Measurements from ENCODE around the gene DNAJB8.

DNAJB8 gene

GRCh38 chr3:128432301-128432970 is 34.3 kb downstream of the DNAJB8 start:
- Histone ChIP-seq H3K4me2 (ENCODE audit: low read length) (no peak overlapping the region), H3K79me2 (ENCODE audit: control insufficient read depth, low read length) (no peaks in the 10 kb centered on the region), H3K36me3 (ENCODE audit: control insufficient read depth, low read length) (no peaks in the 10 kb centered on the region), H3K4me3 (ENCODE audit: low read length) (no peak overlapping the region), H3F3A (ENCODE audit: control insufficient read depth, insufficient read depth) (no peaks in the 10 kb centered on the region), H3K27me3 (ENCODE audit: control insufficient read depth, low read length) (peaks cover 2% of the 10 kb centered on the region; the same call in 1 of the 2 replicates), H3K27ac (ENCODE audit: low read depth, low read length) (no peak overlapping the region), H3K9me3 (ENCODE audit: control insufficient read depth, insufficient read depth, low read length) (no peaks in the 10 kb centered on the region), H3K9me2 (replicated peaks; ENCODE audit: control insufficient read depth, low read length) (no peaks in the 10 kb centered on the region), H3K4me1 (ENCODE audit: control insufficient read depth, low read length) (no peaks in the 10 kb centered on the region), H4K20me1 (ENCODE audit: control insufficient read depth, insufficient read depth, low read depth, low read length) (no peaks in the 10 kb centered on the region)
- TF ChIP-seq CTCF (IDR thresholded peaks at IDR 0.05; ENCODE audit: low read depth, low read length, poor library complexity, severe bottlenecking): no peak
- TF ChIP-seq EZH2phosphoT487 (IDR thresholded peaks at IDR 0.05; ENCODE audit: borderline replicate concordance, low read length): no peak

- Histone ChIP-seq H3F3A (ENCODE audit: control insufficient read depth, insufficient read depth) (no peaks in the 10 kb centered on the region), H3K79me2 (ENCODE audit: control insufficient read depth, low read length) (no peaks in the 10 kb centered on the region), H3K4me2 (ENCODE audit: low read length) (no peak overlapping the region), H4K20me1 (ENCODE audit: control insufficient read depth, insufficient read depth, low read depth, low read length) (no peaks in the 10 kb centered on the region), H3K4me1 (ENCODE audit: control insufficient read depth, low read length) (no peaks in the 10 kb centered on the region), H3K9me2 (replicated peaks; ENCODE audit: control insufficient read depth, low read length) (no peaks in the 10 kb centered on the region), H3K9me3 (ENCODE audit: control insufficient read depth, insufficient read depth, low read length) (no peaks in the 10 kb centered on the region), H3K4me3 (ENCODE audit: low read length) (no peak overlapping the region), H3K36me3 (ENCODE audit: control insufficient read depth, low read length) (no peaks in the 10 kb centered on the region), H3K27me3 (ENCODE audit: control insufficient read depth, low read length) (peaks cover 2% of the 10 kb centered on the region; the same call in 1 of the 2 replicates), H3K27ac (ENCODE audit: low read depth, low read length) (no peak overlapping the region)
- TF ChIP-seq CTCF (IDR thresholded peaks at IDR 0.05; ENCODE audit: low read depth, low read length, poor library complexity, severe bottlenecking) (no peak), EZH2phosphoT487 (IDR thresholded peaks at IDR 0.05; ENCODE audit: borderline replicate concordance, low read length) (no peak)
Measured at GRCh38 chr3:128431803-128432300, 34.8 kb downstream of the DNAJB8 start.

GRCh38 chr3:128430731-128431130 is 36.0 kb downstream of the DNAJB8 start:
- Histone ChIP-seq H3K36me3 (ENCODE audit: control insufficient read depth, low read length) (no peaks in the 10 kb centered on the region), H3K4me3 (ENCODE audit: low read length) (no peak overlapping the region), H4K20me1 (ENCODE audit: control insufficient read depth, insufficient read depth, low read depth, low read length) (no peaks in the 10 kb centered on the region), H3K27ac (ENCODE audit: low read depth, low read length) (no peak overlapping the region), H3K27me3 (ENCODE audit: control insufficient read depth, low read length) (no peaks in the 10 kb centered on the region; the same call in 1 of the 2 replicates), H3K4me1 (ENCODE audit: control insufficient read depth, low read length) (peaks cover 4% of the 10 kb centered on the region; the same call in 1 of the 2 replicates), H3K79me2 (ENCODE audit: control insufficient read depth, low read length) (no peaks in the 10 kb centered on the region), H3K9me3 (ENCODE audit: control insufficient read depth, insufficient read depth, low read length) (no peaks in the 10 kb centered on the region), H3K4me2 (ENCODE audit: low read length) (no peak overlapping the region), H3K9me2 (replicated peaks; ENCODE audit: control insufficient read depth, low read length) (no peaks in the 10 kb centered on the region), H3F3A (ENCODE audit: control insufficient read depth, insufficient read depth) (no peaks in the 10 kb centered on the region)
- TF ChIP-seq CTCF (IDR thresholded peaks at IDR 0.05; ENCODE audit: low read depth, low read length, poor library complexity, severe bottlenecking) (no peak), EZH2phosphoT487 (IDR thresholded peaks at IDR 0.05; ENCODE audit: borderline replicate concordance, low read length) (no peak)
